AG09309 (cell line): ENCODE measurements around the gene CKAP4.

Experiments used
- DNase-seq: peaks from one replicate; pipeline ENCODE4 v3.0.0-alpha.2; 2010; ENCODE audit warnings: low read depth
- H3K4me3 ChIP-seq: 2 replicates; pipeline ENCODE4 v1.5.1; 2011; ENCODE audit warnings: mild to moderate bottlenecking, low read depth, low read length, moderate library complexity; ENCODE audit not compliant: control insufficient read depth
- CTCF ChIP-seq: IDR thresholded peaks from 2 replicates; pipeline ENCODE4 v1.5.1; 2011; ENCODE audit warnings: mild to moderate bottlenecking, low read depth, low read length, inconsistent platforms; ENCODE audit not compliant: insufficient read depth, control insufficient read depth; ENCODE audit errors: missing control alignments

The CKAP4 gene

GRCh38 chr12:106274575-106275121, 26.8 kb upstream of the CKAP4 start:
- H3K4me3 ChIP-seq: no peak overlapping the region
- TF ChIP-seq CTCF: no peak
- DNase-seq: peak; percentile 39

GRCh38 chr12:106274012-106274411, 26.2 kb upstream of the CKAP4 start:
- no peak for TF ChIP-seq CTCF
- H3K4me3 ChIP-seq: no peak overlapping the region

GRCh38 chr12:106273491-106273890, 25.7 kb upstream of the CKAP4 start:
- TF ChIP-seq CTCF: no peak
- no peak for DNase-seq

More at GRCh38 chr12:106274012-106274411, 26.2 kb upstream of the CKAP4 start:
- DNase-seq: no peak

GRCh38 chr12:106271575-106272505, 24.0 kb upstream of the CKAP4 start:
- H3K4me3 ChIP-seq: no peak overlapping the region
- TF ChIP-seq CTCF: no peak
- DNase-seq: no peak

More at GRCh38 chr12:106273491-106273890, 25.7 kb upstream of the CKAP4 start:
- no peak overlapping the region for H3K4me3 ChIP-seq

- TF ChIP-seq CTCF: no peak
- no peak for DNase-seq
- H3K4me3 ChIP-seq: no peak overlapping the region
Observed at GRCh38 chr12:106269150-106269771, 21.4 kb upstream of the CKAP4 start.

GRCh38 chr12:106267535-106267934, 19.7 kb upstream of the CKAP4 start:
- no peak for TF ChIP-seq CTCF
- H3K4me3 ChIP-seq: no peak overlapping the region
- no peak for DNase-seq
